HG03175 (cell line): ENCODE results near the gene CDK6.

Source experiments
- ATAC-seq: cut with Tn5 transposase; IDR thresholded peaks from one replicate; pipeline ENCODE4 v1.9.1; 2021; ENCODE audit warnings: mild to moderate bottlenecking, moderate library complexity; ENCODE audit not compliant: unreplicated experiment

The CDK6 gene

DNA sequence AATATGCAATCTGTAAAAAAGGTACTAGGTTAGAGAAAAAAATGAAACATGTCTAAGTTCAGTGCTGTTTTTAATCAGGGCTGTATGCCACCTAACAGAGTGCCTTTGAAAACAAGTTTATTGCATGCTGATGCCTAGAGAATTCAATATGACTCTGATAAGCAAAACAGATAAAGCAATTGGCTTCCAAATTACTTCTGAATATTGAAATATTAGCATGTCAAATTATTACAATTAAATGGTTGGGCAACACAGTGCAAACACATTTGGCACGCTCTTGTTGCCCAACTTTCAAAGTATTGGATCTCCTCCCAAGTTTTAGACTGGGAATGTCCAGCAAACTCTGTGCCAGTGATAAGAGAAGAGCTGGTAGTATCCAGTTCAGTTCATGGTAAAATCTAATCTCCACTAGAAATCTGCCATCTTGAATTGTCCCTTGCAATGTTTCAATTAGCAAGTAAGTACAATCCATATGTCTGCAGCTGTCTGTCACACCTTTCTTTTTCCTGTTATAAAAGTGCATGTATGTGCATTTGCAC lies 181.0 kb downstream of the CDK6 start:
- ATAC-seq: no peak

DNA sequence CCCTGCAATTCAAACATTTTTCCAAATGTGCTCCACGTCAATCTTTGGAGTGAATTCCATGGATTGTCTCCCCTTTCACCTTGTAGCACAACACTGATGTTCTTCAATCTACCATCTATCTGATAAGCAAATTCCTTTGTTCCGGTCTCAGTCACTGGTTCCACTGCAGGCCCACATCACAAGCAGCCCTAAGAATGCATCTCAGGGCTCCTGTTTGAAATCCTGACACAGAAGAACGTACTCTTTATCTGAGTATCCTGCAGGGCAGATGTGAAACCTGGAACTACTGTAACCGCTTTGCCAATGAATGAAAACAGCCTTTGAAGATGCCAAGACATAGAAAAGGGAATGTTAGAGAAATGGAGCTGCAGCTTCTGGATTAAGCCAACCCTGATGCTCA lies 183.2 kb downstream of the CDK6 start:
- no peak for ATAC-seq

DNA sequence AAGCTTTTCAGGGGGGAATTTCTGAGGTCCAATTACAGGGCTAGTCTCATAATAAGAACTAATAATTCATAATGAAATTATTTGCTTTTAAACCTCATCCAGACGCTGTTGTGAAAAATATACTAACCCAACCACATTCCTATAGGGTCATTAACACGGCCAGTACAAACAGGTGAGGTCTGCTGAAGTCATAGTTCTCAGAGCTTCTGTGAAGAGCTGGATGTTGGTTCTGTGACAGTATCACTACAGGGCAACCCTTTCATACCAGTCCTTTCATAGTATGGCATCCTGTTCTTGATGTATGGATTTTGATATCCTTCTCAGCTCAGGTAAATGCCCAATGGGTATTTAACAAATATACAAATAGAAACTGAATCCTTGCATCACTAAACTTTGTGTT lies 183.8 kb downstream of the CDK6 start:
- no peak for ATAC-seq

GRCh38 chr7:92650391-92650790 lies 186.0 kb downstream of the CDK6 start:
- ATAC-seq: no peak

DNA sequence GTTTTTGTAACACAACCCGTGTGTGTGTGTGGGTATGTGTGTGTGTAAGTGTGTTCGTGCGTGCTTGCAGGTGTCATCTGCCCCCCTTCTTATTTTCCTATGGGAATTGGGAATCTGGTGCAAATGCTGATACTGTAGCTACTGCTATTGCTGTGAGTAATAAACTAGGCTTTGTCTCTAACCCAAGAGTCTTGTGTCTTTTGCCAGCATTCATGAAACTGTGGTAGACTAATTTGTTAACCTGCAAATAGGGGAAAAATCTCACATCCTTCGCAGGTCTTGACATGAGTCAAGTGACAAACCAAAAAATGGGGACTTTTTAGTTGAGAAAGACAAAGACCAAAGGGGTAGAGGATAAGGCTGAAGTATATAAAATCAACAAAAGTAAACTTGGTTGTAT lies 188.3 kb downstream of the CDK6 start:
- peak; percentile 44 for ATAC-seq

- ATAC-seq: no peak
Observed at GRCh38 chr7:92647652-92648051, 188.7 kb downstream of the CDK6 start.

GRCh38 chr7:92647011-92647625 lies 189.3 kb downstream of the CDK6 start:
- ATAC-seq: peak; percentile 71

DNA sequence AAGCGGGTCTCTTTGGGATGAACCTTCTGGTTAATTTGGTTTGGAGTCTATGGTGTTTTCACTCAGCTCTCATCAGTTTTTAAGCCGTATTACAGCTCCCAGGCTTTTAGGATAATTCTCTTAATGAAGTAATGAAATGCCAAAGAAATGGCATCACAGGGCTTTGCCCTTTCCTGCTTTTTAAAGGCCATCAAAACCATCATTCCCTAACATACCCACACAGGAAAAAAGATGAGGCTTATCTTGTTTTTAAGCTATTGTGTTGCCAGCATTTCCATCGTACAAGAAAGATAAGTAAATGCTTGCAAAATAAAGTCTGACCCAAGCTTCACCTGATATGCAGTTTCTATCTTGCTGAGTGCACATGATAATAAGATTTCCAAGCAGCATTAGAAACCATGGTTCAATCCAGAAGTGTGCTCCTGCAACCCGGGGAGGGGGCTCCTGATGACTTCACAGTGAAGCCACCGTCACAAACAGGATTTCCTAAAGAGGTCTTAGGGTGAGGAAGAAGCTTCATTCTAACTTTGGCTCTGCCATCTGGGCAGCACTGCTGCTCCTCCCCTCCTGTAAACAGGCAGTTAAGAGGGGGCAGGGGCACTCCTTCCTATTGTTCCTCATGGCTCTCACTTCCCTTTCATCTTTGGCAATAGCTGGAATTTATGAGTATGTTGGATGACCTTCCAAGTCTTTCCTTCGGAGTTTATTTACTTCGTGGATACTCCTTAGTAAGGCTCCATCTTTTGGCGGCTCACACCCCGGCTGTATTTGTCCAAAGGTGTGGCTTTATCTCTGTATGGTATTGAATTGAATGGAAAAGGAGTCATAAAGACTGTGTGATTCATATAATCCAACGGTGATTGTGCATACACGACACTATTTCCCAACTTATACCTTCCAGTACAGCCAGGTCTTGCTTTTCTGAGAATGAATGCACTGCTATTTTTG lies 191.0 kb downstream of the CDK6 start:
- no peak for ATAC-seq

DNA sequence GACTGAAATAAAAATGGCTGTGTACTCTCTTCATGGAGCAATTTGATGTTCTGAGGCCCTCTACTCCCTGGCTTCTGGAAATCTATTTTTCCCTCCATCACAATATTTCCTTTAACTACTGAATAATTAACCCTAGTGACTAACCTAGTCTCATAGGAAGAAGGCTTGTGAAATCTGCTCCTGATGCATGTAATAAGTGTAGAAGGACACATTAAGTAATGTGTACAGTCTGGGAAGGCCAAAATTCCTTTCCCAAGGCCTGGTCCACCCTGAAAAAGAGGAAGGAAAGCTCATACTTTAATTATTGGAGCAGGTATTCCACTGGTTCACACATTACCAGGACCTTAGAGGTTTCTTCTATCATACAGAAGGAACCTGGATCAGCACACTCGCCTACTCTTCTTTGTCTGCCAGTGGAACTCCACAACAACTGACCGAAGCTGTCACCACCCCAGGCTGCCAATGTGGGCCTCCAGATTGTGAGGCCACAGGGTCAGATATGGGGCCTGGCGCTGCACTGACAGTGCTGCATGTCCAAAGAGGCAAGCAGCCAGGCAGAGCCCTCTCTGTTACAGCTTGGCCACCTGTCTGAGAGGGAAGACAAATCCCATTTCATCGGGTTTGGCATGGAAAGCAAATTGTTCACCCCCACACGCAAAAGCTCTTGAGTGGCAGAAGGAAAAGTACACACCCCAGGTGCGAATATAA lies 191.8 kb downstream of the CDK6 start:
- ATAC-seq: no peak

DNA sequence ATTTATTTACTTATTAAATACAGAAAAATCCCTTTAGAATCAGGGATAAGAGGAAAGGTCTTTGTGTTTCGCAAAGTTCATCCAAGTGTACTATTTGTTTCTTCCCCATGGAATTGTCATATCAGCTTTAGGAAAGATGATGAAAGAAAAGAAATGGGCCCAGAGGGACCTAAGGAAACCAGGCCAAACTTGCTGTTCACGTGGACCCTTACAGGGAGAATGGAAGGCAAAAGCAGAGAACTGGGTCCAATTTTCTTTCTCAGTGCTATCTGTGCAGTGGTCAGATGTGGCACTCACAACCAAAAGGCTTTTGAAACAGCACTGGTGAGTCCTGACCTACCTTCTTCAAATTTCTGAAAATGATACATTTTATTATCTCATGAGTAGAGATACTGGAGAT lies 192.6 kb downstream of the CDK6 start:
- ATAC-seq: no peak

DNA sequence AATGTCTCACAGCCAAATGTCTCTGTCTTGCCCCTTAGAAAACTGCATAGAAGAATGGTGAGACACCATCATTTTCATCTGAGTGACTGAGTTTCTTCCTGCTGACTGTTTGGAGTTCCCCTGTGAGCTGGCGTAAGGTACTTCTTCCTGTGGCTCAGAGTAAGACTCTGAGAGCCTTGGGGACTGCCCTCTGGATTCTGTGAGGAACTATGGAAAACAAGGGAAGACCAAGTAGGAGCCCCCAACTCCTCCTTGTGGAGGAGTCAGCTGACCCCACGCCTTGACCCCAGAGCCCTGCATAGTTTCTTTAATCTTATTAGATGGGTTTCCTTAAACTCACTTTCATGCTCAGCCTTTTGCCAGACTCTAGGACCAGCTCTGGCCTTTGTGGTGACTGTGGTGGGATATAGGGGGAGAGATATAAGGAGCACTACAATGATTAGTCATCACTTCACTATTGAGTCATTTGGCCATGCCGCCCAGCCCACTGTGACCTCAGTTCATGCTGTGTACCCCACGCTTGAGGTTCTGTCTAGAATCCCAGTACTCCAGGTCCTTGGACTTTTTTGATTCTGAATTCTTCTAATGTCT lies 194.4 kb downstream of the CDK6 start:
- peak; percentile 84 for ATAC-seq

DNA sequence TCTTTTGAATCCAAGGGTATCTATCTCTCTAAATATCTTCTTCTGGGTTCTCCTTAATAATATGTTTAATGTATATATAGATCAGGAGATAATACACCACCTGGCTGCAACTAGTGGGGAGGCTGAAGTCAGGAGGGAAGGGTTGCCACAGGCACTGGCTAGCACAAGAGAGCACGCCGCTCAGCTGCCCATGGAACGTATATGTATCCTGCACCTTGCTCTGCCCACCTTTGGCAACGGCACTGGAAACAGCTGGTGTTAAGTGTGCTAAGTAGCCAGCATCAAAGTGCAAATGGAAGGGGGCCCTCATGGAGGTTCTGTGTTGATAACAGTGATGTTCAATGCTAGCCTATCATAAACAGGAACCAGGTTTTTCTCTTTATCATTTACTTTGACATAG lies 196.4 kb downstream of the CDK6 start:
- ATAC-seq: no peak

DNA sequence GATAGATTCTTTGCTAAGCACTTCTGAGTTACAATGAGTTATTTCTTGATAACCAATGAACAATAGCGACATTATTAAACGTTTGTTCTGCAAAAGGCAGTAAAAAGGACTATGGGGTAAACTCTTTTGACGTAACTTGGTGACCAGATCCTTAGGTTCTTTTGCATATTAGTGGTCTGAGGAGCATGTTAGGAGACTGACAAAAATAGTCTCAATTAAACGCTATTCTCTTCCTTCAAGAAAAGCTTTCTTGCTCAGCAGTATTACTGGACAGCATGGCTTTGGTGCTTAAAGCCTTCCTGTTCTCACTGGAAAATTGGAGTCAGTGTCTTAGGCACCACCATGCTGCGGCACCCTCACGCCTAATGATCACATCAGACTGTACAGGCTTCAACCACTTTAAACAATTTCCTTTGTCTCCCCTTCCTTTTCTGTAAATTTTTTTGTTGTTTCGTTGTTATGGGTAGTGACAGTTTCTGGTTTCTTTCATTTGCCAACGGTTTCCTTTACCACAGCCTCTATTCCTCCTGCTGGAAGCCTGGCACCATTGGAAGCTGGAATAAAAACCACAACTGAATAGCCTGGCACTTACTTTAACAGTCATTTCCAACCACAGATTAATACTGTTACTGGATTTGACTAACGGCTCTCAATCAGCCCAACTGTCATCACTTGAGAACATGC lies 197.0 kb downstream of the CDK6 start:
- no peak for ATAC-seq

DNA sequence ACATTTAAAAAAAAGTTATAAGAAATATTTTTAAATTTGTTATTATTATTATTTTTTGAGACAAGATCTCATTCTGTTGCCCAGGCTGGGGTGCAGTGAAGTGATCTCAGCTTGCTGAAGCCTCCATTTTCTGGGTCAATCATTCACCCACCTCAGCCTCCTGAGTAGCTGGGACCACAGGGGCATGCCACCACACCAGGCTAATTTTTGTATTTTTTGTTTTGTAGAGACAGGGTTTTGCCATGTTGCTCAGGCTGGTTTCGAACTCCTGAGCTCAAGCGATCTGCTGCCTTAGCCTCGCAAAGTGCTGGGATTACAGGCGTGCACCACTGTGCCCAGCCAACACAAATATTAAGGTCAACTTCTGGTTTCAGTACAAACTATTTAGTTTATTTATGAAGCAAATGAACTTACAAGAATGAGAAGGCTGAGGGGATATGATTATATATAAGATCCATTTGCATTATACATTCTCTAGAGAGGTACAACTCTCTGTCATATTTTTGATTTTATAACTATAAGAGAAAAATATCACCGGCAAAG lies 200.3 kb downstream of the CDK6 start:
- no peak for ATAC-seq

- ATAC-seq: no peak
Observed at GRCh38 chr7:92635538-92635937, 200.8 kb downstream of the CDK6 start.

GRCh38 chr7:92634924-92635519 lies 201.4 kb downstream of the CDK6 start:
- ATAC-seq: peak; percentile 22

DNA sequence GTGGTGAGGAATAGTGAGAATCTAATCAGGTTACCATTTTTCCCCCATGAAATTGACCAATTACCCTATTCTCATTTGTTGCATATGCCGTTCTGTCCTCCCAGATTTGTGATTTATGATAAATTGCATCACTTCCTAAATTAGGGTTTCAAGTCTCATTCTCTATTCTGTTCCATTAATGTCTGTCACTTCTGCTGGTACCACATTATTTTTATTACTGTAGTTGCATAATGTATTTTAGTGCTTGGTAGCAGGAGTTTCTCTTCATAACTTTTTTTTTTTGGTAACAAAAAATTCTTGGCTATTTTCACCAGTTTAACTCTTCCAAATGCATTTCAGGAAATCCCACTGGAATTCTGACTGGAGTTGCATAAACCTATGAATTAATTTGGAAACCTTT lies 202.2 kb downstream of the CDK6 start:
- peak; percentile 17 for ATAC-seq

DNA sequence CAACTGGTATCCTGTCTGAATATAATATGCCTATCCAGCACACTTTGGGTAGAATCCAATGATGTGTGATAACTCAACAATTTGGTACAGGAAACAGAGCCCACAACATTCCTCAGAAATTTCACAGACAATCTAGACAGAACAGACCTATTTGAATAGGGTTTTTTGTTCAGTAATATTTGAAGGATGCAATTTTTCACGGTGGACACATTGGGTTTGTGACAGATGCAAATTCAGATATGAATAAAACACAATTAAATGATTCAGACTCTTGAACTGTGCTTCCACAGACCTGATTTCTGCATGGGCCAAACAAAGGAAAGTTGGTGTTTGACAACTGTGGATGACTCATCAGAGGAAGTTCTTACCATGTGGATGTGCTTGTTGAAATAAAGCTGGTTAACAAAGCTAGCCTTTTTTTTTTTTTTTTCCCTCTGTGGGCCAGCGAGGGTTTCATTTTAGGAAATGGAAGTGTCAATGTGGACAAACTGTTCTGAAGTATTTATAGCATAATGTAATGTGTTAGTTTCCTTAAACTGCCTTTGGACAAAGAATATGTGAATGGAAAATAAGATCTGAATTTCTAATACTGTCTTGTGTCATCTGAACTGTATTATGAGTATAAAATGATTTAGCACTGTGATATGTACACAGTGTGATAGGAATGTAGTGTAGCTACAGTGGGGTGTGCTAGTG lies 203.0 kb downstream of the CDK6 start:
- ATAC-seq: no peak

DNA sequence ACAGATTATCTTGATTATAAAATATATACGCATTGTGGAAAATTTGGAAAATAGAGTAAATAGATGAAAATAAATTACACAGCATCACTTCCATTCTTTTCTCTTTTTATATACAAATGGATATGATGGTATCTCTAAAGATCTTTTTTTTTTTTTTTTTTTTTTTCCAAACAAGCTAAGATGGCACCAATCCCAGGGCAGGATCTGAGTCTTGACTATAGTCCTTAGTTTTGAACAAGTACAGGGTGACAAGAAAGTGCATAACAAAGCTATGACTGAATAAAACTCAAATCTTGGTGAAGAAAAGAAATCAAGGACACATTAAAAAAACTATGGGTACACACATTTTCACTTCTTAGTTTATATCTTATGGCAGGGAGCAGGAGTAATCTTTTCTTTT lies 203.6 kb downstream of the CDK6 start:
- no peak for ATAC-seq
